Upper lobe of left lung (tissue), 6 donors: ENCODE data around the gene EVC2. TPM values are rescaled to one million over a fixed set of nuclear protein-coding genes. Genes with fewer than 3 reads are reported as not detected.

Experiments used
- ATAC-seq, 2 donors: fragments of 200-7000 bp; cut with Tn5 transposase; one replicate each; pipeline ENCODE4 v1.9.1; 2022; ENCODE audit warnings: mild to moderate bottlenecking in 2 of 2, moderate library complexity in 2 of 2; ENCODE audit not compliant: low FRiP score in 2 of 2
- DNase-seq, 2 donors: peaks; one replicate each; pipeline ENCODE4 v3.0.0-alpha.2; 2019 to 2020
- H3K27ac ChIP-seq, 4 donors: fragments of 200-600 bp; sonication (generic); one replicate each; pipeline ENCODE4 v1.5.1; 2016 to 2019
- H3K27me3 ChIP-seq, 4 donors: fragments of 200-600 bp; sonication (generic); one replicate each; pipeline ENCODE4 v1.5.1; 2017 to 2019
- H3K36me3 ChIP-seq, 4 donors: fragments of 200-600 bp; sonication (generic); one replicate each; pipeline ENCODE4 v1.5.1; 2016 to 2019
- H3K4me1 ChIP-seq, 4 donors: fragments of 200-600 bp; sonication (generic); one replicate each; pipeline ENCODE4 v1.5.1; 2018 to 2019
- H3K4me3 ChIP-seq, 4 donors: fragments of 200-600 bp; sonication (generic); one replicate each; pipeline ENCODE4 v1.5.1; 2017 to 2019; ENCODE audit warnings: mild to moderate bottlenecking in 2 of 4, moderate library complexity in 1 of 4
- H3K9me3 ChIP-seq, 4 donors: fragments of 200-600 bp; sonication (generic); one replicate each; pipeline ENCODE4 v1.5.1; 2018 to 2019
- CTCF ChIP-seq, 6 experiments: fragments of 450-650 bp in 4 of 6; fragments of 200-600 bp in 2 of 6; sonication (generic) in 2 of 6; IDR thresholded peaks; one replicate each; pipeline ENCODE4 v1.5.1; 2016 to 2019; ENCODE audit warnings: antibody characterized with exemption in 6 of 6
- EP300 ChIP-seq, 4 donors: sonication (generic); formaldehyde crosslinking; IDR thresholded peaks; one replicate each; pipeline ENCODE4 v1.5.1; 2017; ENCODE audit warnings: antibody characterized with exemption in 4 of 4, control low read depth in 2 of 4
- POLR2A ChIP-seq, 4 donors: fragments of 450-650 bp; IDR thresholded peaks; one replicate each; pipeline ENCODE4 v1.5.1; 2016 to 2017; ENCODE audit warnings: antibody characterized with exemption in 4 of 4, mild to moderate bottlenecking in 2 of 4
- POLR2AphosphoS5 ChIP-seq, 2 donors: sonication (generic); formaldehyde crosslinking; IDR thresholded peaks; one replicate each; pipeline ENCODE4 v1.5.1; 2017; ENCODE audit warnings: antibody characterized with exemption in 2 of 2
- WGBS, 2 donors: methylation state at CpG; one replicate each; pipeline ENCODE4 v1.1.5; 2017 to 2018; 5-methylcytosine and 5-hydroxymethylcytosine counted together
- total RNA-seq, 6 donors: library from RNA; depleted of rRNA in 4 of 6; stranded (reverse); fragments of >200 nt in 4 of 6; gene quantifications; one replicate each; pipeline versions ENCODE4 v1.1.0 to v1.2.1, GENCODE V29; 2016 to 2021
- donor health status: DM: no; HTN: no; CAD: no; lungs with moderate emphysema.
- donor health status: DM: no; HTN: yes; CAD: no; lungs with severe emphysema.

Gene EVC2
- total RNA-seq, 6 donors from 2014 or later: 3.2 to 26.2 (median 5.6) TPM

GRCh38 chr4:5561286-5561685 is 147.1 kb downstream of the EVC2 start:
- H3K27me3 ChIP-seq: no peaks in the 10 kb centered on the region
- no peaks in the 10 kb centered on the region for H3K4me1 ChIP-seq
- H3K4me3 ChIP-seq: no peak overlapping the region
- 87 to 90% methylated on average over 4 of the region's 4 CpGs for WGBS, 2 donors
- ATAC-seq (no peak), DNase-seq (no peak)
- peaks cover 0 to 23% (median 4%) of the 10 kb centered on the region in 4 donors for H3K36me3 ChIP-seq
- no peak overlapping the region for H3K27ac ChIP-seq
- no peak for TF ChIP-seq POLR2AphosphoS5 (IDR thresholded peaks at IDR 0.05)
- no peak for TF ChIP-seq EP300 (IDR thresholded peaks at IDR 0.05)
- no peak for TF ChIP-seq POLR2A (IDR thresholded peaks at IDR 0.05)
- TF ChIP-seq CTCF (IDR thresholded peaks at IDR 0.05): no peak
- no peaks in the 10 kb centered on the region for H3K9me3 ChIP-seq

GRCh38 chr4:5558502-5558901 is 149.9 kb downstream of the EVC2 start:
- WGBS, 2 donors: 68 to 75% methylated on average over 1 of the region's 1 CpG
- H3K36me3 ChIP-seq: peaks cover 0 to 11% (median 0%) of the 10 kb centered on the region in 4 donors
- no peaks in the 10 kb centered on the region for H3K27me3 ChIP-seq
- TF ChIP-seq POLR2A (IDR thresholded peaks at IDR 0.05) (no peak), POLR2AphosphoS5 (IDR thresholded peaks at IDR 0.05) (no peak), CTCF (IDR thresholded peaks at IDR 0.05) (no peak), EP300 (IDR thresholded peaks at IDR 0.05) (no peak)
- ATAC-seq: no peak
- H3K4me1 ChIP-seq: no peaks in the 10 kb centered on the region
- no peaks in the 10 kb centered on the region for H3K9me3 ChIP-seq
- DNase-seq: no peak
- H3K27ac ChIP-seq: no peak overlapping the region
- H3K4me3 ChIP-seq: no peak overlapping the region

GRCh38 chr4:5554376-5554775 is 154.0 kb downstream of the EVC2 start:
- H3K36me3 ChIP-seq: no peaks in the 10 kb centered on the region
- TF ChIP-seq POLR2AphosphoS5 (IDR thresholded peaks at IDR 0.05) (no peak), POLR2A (IDR thresholded peaks at IDR 0.05) (no peak), EP300 (IDR thresholded peaks at IDR 0.05) (no peak), CTCF (IDR thresholded peaks at IDR 0.05) (no peak)
- H3K27ac ChIP-seq: no peak overlapping the region

GRCh38 chr4:5553801-5554200 is 154.6 kb downstream of the EVC2 start:
- no peaks in the 10 kb centered on the region for H3K4me1 ChIP-seq
- no peak overlapping the region for H3K27ac ChIP-seq
- 79 to 85% methylated on average over 5 of the region's 5 CpGs for WGBS, 2 donors
- TF ChIP-seq CTCF (IDR thresholded peaks at IDR 0.05) (no peak), EP300 (IDR thresholded peaks at IDR 0.05) (no peak), POLR2A (IDR thresholded peaks at IDR 0.05) (no peak), POLR2AphosphoS5 (IDR thresholded peaks at IDR 0.05) (no peak)
- H3K36me3 ChIP-seq: no peaks in the 10 kb centered on the region
- H3K27me3 ChIP-seq: no peaks in the 10 kb centered on the region
- peaks cover 0 to 4% (median 0%) of the 10 kb centered on the region in 4 donors for H3K9me3 ChIP-seq
- H3K4me3 ChIP-seq: no peak overlapping the region
- DNase-seq: no peak
- no peak for ATAC-seq

More at GRCh38 chr4:5554376-5554775, 154.0 kb downstream of the EVC2 start:
- ATAC-seq: no peak
- Histone ChIP-seq H3K4me1 (no peaks in the 10 kb centered on the region), H3K27me3 (no peaks in the 10 kb centered on the region), H3K4me3 (no peak overlapping the region), H3K9me3 (peaks cover 0 to 4% (median 0%) of the 10 kb centered on the region in 4 donors)
- DNase-seq: no peak

DNA sequence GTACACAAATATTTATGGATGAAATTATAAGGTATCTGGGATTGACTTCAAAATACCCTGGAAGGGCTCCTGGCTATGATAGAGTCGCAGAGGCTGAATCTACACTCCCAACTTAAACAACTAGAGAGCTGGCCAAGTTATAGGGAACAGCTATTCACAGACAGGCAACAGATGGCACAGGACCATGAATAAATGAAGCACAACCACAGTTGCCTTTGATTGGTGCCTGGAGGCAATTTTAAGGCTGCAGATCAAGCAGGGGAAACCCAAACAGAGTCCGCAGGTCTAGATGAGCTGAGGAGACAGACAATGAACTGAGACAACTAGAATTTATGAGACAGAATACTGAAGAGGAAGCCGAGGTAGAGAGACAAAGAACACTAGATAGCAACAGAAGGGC is 155.9 kb downstream of the EVC2 start:
- Histone ChIP-seq H3K9me3 (peaks cover 0 to 4% (median 2%) of the 10 kb centered on the region in 4 donors), H3K4me3 (no peak overlapping the region), H3K36me3 (no peaks in the 10 kb centered on the region), H3K27me3 (no peaks in the 10 kb centered on the region), H3K27ac (no peak overlapping the region), H3K4me1 (no peaks in the 10 kb centered on the region)
- TF ChIP-seq CTCF (IDR thresholded peaks at IDR 0.05) (no peak), POLR2AphosphoS5 (IDR thresholded peaks at IDR 0.05) (no peak), POLR2A (IDR thresholded peaks at IDR 0.05) (no peak), EP300 (IDR thresholded peaks at IDR 0.05) (no peak)
- WGBS, 2 donors: 82 to 83% methylated on average over 3 of the region's 3 CpGs
- no peak for DNase-seq
- no peak for ATAC-seq
